Measurements from ENCODE around the gene NDUFAF2. TPM values are rescaled to one million over a fixed set of nuclear protein-coding genes. Genes with fewer than 3 reads are reported as not detected.
"Not testable (repeated sequence)": the region's sequence is repeated elsewhere in the genome, so short reads cannot be mapped to it uniquely, and the experiment has no call there.

The NDUFAF2 gene
- total RNA-seq, 1 experiment from 2014 or later = 88.5 TPM

- no peaks in the 10 kb centered on the region for H3K9me3 ChIP-seq
- peak; percentile 23 for DNase-seq
- peaks cover 32% of the 10 kb centered on the region for H3K36me3 ChIP-seq
- peak overlapping the region; percentile 81 for H3K4me3 ChIP-seq
- no peaks in the 10 kb centered on the region for H3K27me3 ChIP-seq
Measured at GRCh38 chr5:61162832-61163567, 218.0 kb downstream of the NDUFAF2 start.

- no peaks in the 10 kb centered on the region for H3K27me3 ChIP-seq
- no peak for DNase-seq
- peaks cover 26% of the 10 kb centered on the region for H3K36me3 ChIP-seq
- H3K9me3 ChIP-seq = no peaks in the 10 kb centered on the region
- H3K4me3 ChIP-seq = no peak overlapping the region; the same call in 1 of the 2 replicates
Measured at GRCh38 chr5:61163905-61164304, 218.9 kb downstream of the NDUFAF2 start.

DNA sequence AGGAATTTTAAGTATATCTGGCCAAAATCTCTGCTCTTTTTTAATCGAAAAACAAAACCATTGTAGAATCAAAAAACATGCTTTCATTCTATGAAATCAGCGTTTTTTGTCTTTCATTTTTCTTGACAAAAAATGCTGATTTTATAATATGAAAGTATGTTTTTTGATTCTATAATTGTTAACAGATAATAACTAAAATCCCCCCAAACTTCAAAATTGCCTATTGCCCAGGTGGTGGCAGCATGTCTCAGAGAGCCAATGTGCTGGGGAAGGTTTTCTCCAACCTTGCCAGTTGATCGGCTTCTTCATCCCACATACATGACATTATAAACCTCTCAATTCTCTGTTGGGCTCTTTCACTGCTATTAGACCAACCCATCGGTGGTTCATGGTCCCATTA, 222.4 kb downstream of the NDUFAF2 start:
- no peak for DNase-seq
- Histone ChIP-seq H3K27me3 (no peaks in the 10 kb centered on the region), H3K9me3 (no peaks in the 10 kb centered on the region), H3K4me3 (no peak overlapping the region), H3K36me3 (peaks cover 3% of the 10 kb centered on the region; the same call in 1 of the 2 replicates)

DNA sequence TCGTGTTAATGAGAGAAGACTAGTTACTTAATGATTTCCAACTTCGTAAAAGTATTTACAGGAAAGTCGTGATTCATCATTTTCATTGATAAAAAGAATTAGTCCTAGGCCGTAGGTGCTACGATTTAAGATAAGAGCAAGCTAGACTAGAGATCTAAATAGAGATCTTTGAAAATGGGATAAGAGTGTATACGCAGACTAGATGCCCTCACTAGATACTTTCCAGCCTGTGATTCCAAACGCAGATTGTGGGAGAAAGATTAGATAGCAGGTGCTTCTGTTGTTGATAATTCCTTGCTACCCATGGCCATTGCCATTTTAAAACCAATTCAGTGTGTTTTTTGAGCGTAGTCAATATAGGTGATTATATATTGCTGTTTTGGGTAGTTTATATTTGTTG, 223.9 kb downstream of the NDUFAF2 start:
- Histone ChIP-seq H3K9me3 (no peaks in the 10 kb centered on the region), H3K4me3 (no peak overlapping the region), H3K36me3 (no peaks in the 10 kb centered on the region; the same call in 1 of the 2 replicates), H3K27me3 (no peaks in the 10 kb centered on the region)
- no peak for DNase-seq

- Histone ChIP-seq H3K27me3 (no peaks in the 10 kb centered on the region), H3K36me3 (no peaks in the 10 kb centered on the region; the same call in 1 of the 2 replicates), H3K4me3 (no peak overlapping the region), H3K9me3 (no peaks in the 10 kb centered on the region)
- no peak for DNase-seq
Measured at GRCh38 chr5:61171479-61171878, 226.5 kb downstream of the NDUFAF2 start.

DNA sequence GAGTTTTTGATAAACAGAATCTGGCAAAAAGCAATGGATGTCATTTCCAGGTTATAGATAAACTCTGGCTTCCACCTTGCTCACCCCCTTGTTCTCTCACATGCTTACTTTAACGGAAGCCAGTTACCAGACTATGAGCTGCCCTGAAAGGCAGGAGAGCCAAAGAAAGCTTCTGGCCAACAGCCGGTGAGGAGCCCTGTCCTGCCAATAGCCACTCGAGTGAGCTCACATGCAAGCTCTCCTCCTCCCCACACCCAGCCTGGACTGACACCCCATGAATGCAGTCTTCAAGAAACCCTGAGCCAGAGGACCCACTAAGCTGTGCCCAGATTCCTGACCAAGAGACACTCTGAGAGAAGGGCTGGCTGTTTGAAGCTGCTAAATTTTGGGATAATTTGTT, 231.6 kb downstream of the NDUFAF2 start:
- H3K4me3 ChIP-seq = no peak overlapping the region
- no peak for DNase-seq
- no peaks in the 10 kb centered on the region for H3K36me3 ChIP-seq
- H3K9me3 ChIP-seq = no peaks in the 10 kb centered on the region
- no peaks in the 10 kb centered on the region for H3K27me3 ChIP-seq

- no peak for DNase-seq
- no peaks in the 10 kb centered on the region for H3K36me3 ChIP-seq
- no peaks in the 10 kb centered on the region for H3K27me3 ChIP-seq
- no peak overlapping the region for H3K4me3 ChIP-seq
- no peaks in the 10 kb centered on the region for H3K9me3 ChIP-seq
Measured at GRCh38 chr5:61177070-61177469, 232.1 kb downstream of the NDUFAF2 start.

GRCh38 chr5:61177716-61178115, 232.7 kb downstream of the NDUFAF2 start:
- Histone ChIP-seq H3K36me3 (no peaks in the 10 kb centered on the region), H3K27me3 (no peaks in the 10 kb centered on the region), H3K4me3 (no peak overlapping the region), H3K9me3 (no peaks in the 10 kb centered on the region)
- DNase-seq = no peak

- Histone ChIP-seq H3K36me3 (no peaks in the 10 kb centered on the region), H3K4me3 (no peak overlapping the region), H3K27me3 (no peaks in the 10 kb centered on the region), H3K9me3 (no peaks in the 10 kb centered on the region)
- no peak for DNase-seq
Measured at GRCh38 chr5:61178702-61179101, 233.7 kb downstream of the NDUFAF2 start.

- Histone ChIP-seq H3K4me3 (peak overlapping the region; percentile 42), H3K27me3 (no peaks in the 10 kb centered on the region), H3K36me3 (no peaks in the 10 kb centered on the region), H3K9me3 (no peaks in the 10 kb centered on the region)
- DNase-seq = no peak
Measured at GRCh38 chr5:61180886-61181285, 235.9 kb downstream of the NDUFAF2 start.

GRCh38 chr5:61182449-61182848, 237.4 kb downstream of the NDUFAF2 start:
- Histone ChIP-seq H3K9me3 (no peaks in the 10 kb centered on the region), H3K36me3 (no peaks in the 10 kb centered on the region), H3K27me3 (no peaks in the 10 kb centered on the region), H3K4me3 (no peak overlapping the region)
- DNase-seq = no peak

- H3K4me3 ChIP-seq = no peak overlapping the region
- no peaks in the 10 kb centered on the region for H3K36me3 ChIP-seq
- H3K9me3 ChIP-seq = no peaks in the 10 kb centered on the region
- H3K27me3 ChIP-seq = no peaks in the 10 kb centered on the region
- no peak for DNase-seq
Measured at GRCh38 chr5:61183538-61183937, 238.5 kb downstream of the NDUFAF2 start.

DNA sequence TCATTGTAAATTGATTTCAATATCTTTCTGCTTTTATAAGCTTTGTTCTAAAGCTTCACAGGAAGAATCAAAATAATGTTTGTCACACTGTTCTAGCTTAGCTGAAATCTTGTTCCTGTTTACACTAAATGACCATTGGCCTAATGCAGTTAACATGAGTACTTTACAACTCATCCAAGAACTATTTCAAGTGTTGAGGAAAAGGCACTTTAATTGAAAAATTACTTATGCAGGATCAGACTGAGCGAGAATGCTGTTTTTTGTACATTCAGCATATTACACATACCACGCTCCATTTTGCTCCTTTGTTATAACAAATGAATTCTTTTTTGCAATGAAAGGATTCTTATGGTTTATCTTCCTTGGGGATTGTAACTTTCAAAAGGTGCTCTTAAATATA, 239.7 kb downstream of the NDUFAF2 start:
- no peak overlapping the region for H3K4me3 ChIP-seq
- H3K27me3 ChIP-seq = no peaks in the 10 kb centered on the region
- DNase-seq = no peak
- H3K9me3 ChIP-seq = no peaks in the 10 kb centered on the region
- H3K36me3 ChIP-seq = no peaks in the 10 kb centered on the region

DNA sequence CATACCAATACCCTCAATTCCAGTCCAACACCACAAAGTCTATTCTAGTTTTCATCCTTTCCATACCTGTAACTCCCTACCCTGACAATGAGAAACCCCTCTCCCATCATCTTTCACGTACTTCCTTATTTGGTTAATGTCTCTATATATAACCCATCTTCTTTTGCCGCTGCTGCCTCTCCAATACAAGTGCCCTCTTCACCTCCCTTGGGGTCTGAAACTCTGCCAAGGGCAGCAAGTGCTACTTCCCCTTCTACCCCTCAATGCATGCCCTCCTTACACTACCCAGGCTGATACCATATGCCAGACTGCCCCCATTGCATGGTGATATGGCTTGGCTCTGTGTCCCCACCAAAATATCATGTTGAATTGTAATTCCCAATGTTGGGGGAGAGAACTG, 241.6 kb downstream of the NDUFAF2 start:
- Histone ChIP-seq H3K9me3 (no peaks in the 10 kb centered on the region), H3K36me3 (no peaks in the 10 kb centered on the region), H3K4me3 (no peak overlapping the region), H3K27me3 (no peaks in the 10 kb centered on the region)
- no peak for DNase-seq

GRCh38 chr5:61187352-61187751, 242.3 kb downstream of the NDUFAF2 start:
- H3K4me3 ChIP-seq, H3K9me3 ChIP-seq, H3K27me3 ChIP-seq, H3K36me3 ChIP-seq, DNase-seq: not testable (repeated sequence)

DNA sequence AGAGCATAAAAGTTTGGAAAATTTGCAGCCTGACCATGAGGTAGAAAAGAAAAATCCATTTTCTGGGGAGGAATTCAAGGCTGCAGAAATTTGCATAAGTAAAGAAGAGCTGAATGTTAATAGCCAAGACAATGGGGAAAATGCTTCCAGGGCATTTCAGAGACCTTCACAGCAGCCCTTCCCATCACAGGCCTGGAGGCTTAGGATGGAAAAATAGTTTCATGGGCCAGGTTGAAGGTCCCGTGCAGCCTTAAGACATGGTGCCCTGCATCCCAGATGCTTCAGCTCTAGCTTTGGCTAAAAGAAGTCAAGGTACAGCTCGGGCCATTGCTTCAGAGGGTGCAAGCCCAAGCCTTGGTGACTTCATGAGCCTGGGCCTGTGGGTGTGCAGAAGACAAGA, 242.8 kb downstream of the NDUFAF2 start:
- H3K27me3 ChIP-seq = not testable (repeated sequence)

GRCh38 chr5:61198606-61199005, 253.6 kb downstream of the NDUFAF2 start:
- H3K27me3 ChIP-seq = no peaks in the 10 kb centered on the region
- peaks cover 6% of the 10 kb centered on the region for H3K9me3 ChIP-seq
- H3K4me3 ChIP-seq = no peak overlapping the region
- no peak for DNase-seq
- no peaks in the 10 kb centered on the region for H3K36me3 ChIP-seq

More for the DNA sequence above, 242.8 kb downstream of the NDUFAF2 start:
- not testable (repeated sequence) for H3K4me3 ChIP-seq, H3K9me3 ChIP-seq, DNase-seq, H3K36me3 ChIP-seq

- no peak overlapping the region for H3K4me3 ChIP-seq
- H3K9me3 ChIP-seq = peaks cover 8% of the 10 kb centered on the region
- no peak for DNase-seq
- no peaks in the 10 kb centered on the region for H3K27me3 ChIP-seq
- H3K36me3 ChIP-seq = no peaks in the 10 kb centered on the region
Measured at GRCh38 chr5:61200582-61201155, 255.7 kb downstream of the NDUFAF2 start.
